HG02588 (cell line): Measurements from ENCODE around the gene OR1S2.
"Not testable (repeated sequence)": the region's sequence is repeated elsewhere in the genome, so short reads cannot be mapped to it uniquely, and the experiment has no call there.

Experiments
- ATAC-seq: cut with Tn5 transposase; IDR thresholded peaks from one replicate; pipeline ENCODE4 v1.9.1; 2021; ENCODE audit warnings: mild to moderate bottlenecking, moderate library complexity; ENCODE audit not compliant: unreplicated experiment

OR1S2 gene

GRCh38 chr11:58204042-58204441 is at the start of gene OR1S2:
OR1S2 (minus strand) TSS chr11:58204142; CDS start chr11:58204142, 0 bp downstream.
- no peak for ATAC-seq

- no peak for ATAC-seq
Measured at GRCh38 chr11:58243954-58244353, 40.0 kb upstream of the OR1S2 start.

GRCh38 chr11:58227956-58228615 is 24.1 kb upstream of the OR1S2 start:
- no peak for ATAC-seq

GRCh38 chr11:58222721-58223120 is 18.8 kb upstream of the OR1S2 start:
- no peak for ATAC-seq

- ATAC-seq, result no peak
Measured at GRCh38 chr11:58216476-58216875, 12.5 kb upstream of the OR1S2 start.

GRCh38 chr11:58212420-58212819 is 8.5 kb upstream of the OR1S2 start, which contains the start of gene OR1S1:
OR1S1 (plus strand) TSS chr11:58212720.
- ATAC-seq, result not testable (repeated sequence)

GRCh38 chr11:58199271-58199670 is 4.7 kb downstream of the OR1S2 start:
- no peak for ATAC-seq

GRCh38 chr11:58195939-58196338 is 8.0 kb downstream of the OR1S2 start:
- ATAC-seq, result no peak

GRCh38 chr11:58193391-58193790 is 10.6 kb downstream of the OR1S2 start:
- ATAC-seq, result no peak

- ATAC-seq, result no peak
Measured at GRCh38 chr11:58192229-58192628, 11.7 kb downstream of the OR1S2 start.

- no peak for ATAC-seq
Measured at GRCh38 chr11:58188770-58189169, 15.2 kb downstream of the OR1S2 start, which contains the start of gene OR9Q2. OR9Q2 (plus strand) TSS chr11:58189070; CDS start chr11:58190491, 1,421 bp downstream.

- ATAC-seq, result no peak
Measured at GRCh38 chr11:58186938-58187337, 17.0 kb downstream of the OR1S2 start.

GRCh38 chr11:58179648-58180047 is 24.3 kb downstream of the OR1S2 start:
- ATAC-seq, result no peak

- ATAC-seq, result no peak
Measured at GRCh38 chr11:58178444-58178843, 25.5 kb downstream of the OR1S2 start.

GRCh38 chr11:58177409-58178054 is 26.4 kb downstream of the OR1S2 start:
- ATAC-seq, result no peak

GRCh38 chr11:58165504-58166106 is 38.3 kb downstream of the OR1S2 start:
- ATAC-seq, result no peak

- ATAC-seq, result no peak
Measured at GRCh38 chr11:58164990-58165389, 39.0 kb downstream of the OR1S2 start.

- no peak for ATAC-seq
Measured at GRCh38 chr11:58164389-58164788, 39.6 kb downstream of the OR1S2 start.
